ENCODE measurements around the gene CGB5.

CGB5 gene

GRCh38 chr19:49085020-49085867 is 41.6 kb downstream of the CGB5 start, which contains the start of gene SNRNP70 (continued):
- TF ChIP-seq ZNF114 (tag by site-specific recombination; IDR thresholded peaks at IDR 0.05) (no peak), KLF9 (tag by site-specific recombination; IDR thresholded peaks at IDR 0.05; ENCODE audit: low read depth) (peak; percentile 96), MZF1 (tag by site-specific recombination; IDR thresholded peaks at IDR 0.05; ENCODE audit: borderline replicate concordance) (no peak), ZNF398 (tag by site-specific recombination; IDR thresholded peaks at IDR 0.05) (0 out of 2 replicates have a peak, but pooled peaks have one; percentile 10), ZNF514 (tag by site-specific recombination; IDR thresholded peaks at IDR 0.05) (no peak), ZNF280D (tag by site-specific recombination; IDR thresholded peaks at IDR 0.05) (peak; percentile 95), BCL6B (tag by site-specific recombination; IDR thresholded peaks at IDR 0.05) (no peak), ZNF292 (tag by site-specific recombination; IDR thresholded peaks at IDR 0.05; ENCODE audit: borderline replicate concordance, low read depth) (no peak), ZNF501 (tag by site-specific recombination; IDR thresholded peaks at IDR 0.05) (peak; percentile 82), ZNF600 (tag by site-specific recombination; IDR thresholded peaks at IDR 0.05) (peak; percentile 65), ZNF621 (tag by site-specific recombination; IDR thresholded peaks at IDR 0.05) (no peak), ZNF585B (tag by site-specific recombination; IDR thresholded peaks at IDR 0.05) (no peak), FEZF1 (tag by site-specific recombination; IDR thresholded peaks at IDR 0.05) (peak; percentile 44), ZNF280C (tag by site-specific recombination; IDR thresholded peaks at IDR 0.05) (no peak), SCRT1 (tag by site-specific recombination; IDR thresholded peaks at IDR 0.05; ENCODE audit: borderline replicate concordance) (peak; percentile 78; the same call in 1 of the 2 replicates), GLI2 (tag by site-specific recombination; IDR thresholded peaks at IDR 0.05; ENCODE audit: borderline replicate concordance, low read depth) (no peak), ZNF654 (tag by site-specific recombination; IDR thresholded peaks at IDR 0.05; ENCODE audit: low read depth) (no peak; the same call in 1 of the 2 replicates), PATZ1 (tag by site-specific recombination; IDR thresholded peaks at IDR 0.05) (peak; percentile 91), ZNF558 (tag by site-specific recombination; IDR thresholded peaks at IDR 0.05) (no peak), ZNF692 (tag by site-specific recombination; IDR thresholded peaks at IDR 0.05) (peak; percentile 99), ZNF112 (tag by site-specific recombination; IDR thresholded peaks at IDR 0.05) (no peak), ZNF274 (IDR thresholded peaks at IDR 0.05; ENCODE audit: low read length) (no peak), ZNF274 (tag by site-specific recombination; IDR thresholded peaks at IDR 0.05; ENCODE audit: borderline replicate concordance) (no peak; the same call in 1 of the 2 replicates), ZNF529 (tag by site-specific recombination; IDR thresholded peaks at IDR 0.05; ENCODE audit: insufficient replicate concordance) (no peak)
- TF ChIP-seq, protein P1, sequence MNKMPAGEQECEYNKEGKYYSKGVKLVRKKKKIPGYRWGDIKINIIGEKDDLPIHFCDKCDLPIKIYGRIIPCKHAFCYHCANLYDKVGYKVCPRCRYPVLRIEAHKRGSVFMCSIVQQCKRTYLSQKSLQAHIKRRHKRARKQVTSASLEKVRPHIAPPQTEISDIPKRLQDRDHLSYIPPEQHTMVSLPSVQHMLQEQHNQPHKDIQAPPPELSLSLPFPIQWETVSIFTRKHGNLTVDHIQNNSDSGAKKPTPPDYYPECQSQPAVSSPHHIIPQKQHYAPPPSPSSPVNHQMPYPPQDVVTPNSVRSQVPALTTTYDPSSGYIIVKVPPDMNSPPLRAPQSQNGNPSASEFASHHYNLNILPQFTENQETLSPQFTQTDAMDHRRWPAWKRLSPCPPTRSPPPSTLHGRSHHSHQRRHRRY (tag by site-specific recombination; IDR thresholded peaks at IDR 0.05): 0 out of 2 replicates have a peak, but pooled peaks have one; percentile 74
